ENCODE results near the gene PSMB7. TPM values are rescaled to one million over a fixed set of nuclear protein-coding genes. Genes with fewer than 3 reads are reported as not detected.

PSMB7 gene
- total and polyA plus RNA-seq, 2 of the 13 experiments (the other 11 are each of a cell fraction or from before 2014, with no cell fraction given) = 259 to 291 TPM

GRCh38 chr9:124386201-124386600 lies 29.0 kb downstream of the PSMB7 start (continued):
- no peak for TF ChIP-seq GMEB2 (CRISPR knock-in tag; IDR thresholded peaks at IDR 0.05; ENCODE audit: low read depth)
- TF ChIP-seq EHMT2 (IDR thresholded peaks at IDR 0.05; ENCODE audit: borderline replicate concordance, low read depth, low read length) = no peak
- peak; percentile 87 for TF ChIP-seq PPARG (CRISPR knock-in tag; conservative IDR thresholded peaks at IDR 0.05)
- TF ChIP-seq ZNF121 (CRISPR knock-in tag; IDR thresholded peaks at IDR 0.05) = no peak
- TF ChIP-seq ZNF83 (CRISPR knock-in tag; IDR thresholded peaks at IDR 0.05; ENCODE audit: borderline replicate concordance) = no peak
- TF ChIP-seq PCBP2 (optimal IDR thresholded peaks at IDR 0.05; ENCODE audit: low read depth, low read length, poor library complexity, severe bottlenecking) = no peak
- no peak for TF ChIP-seq NBN (conservative IDR thresholded peaks at IDR 0.05)
- no peak for TF ChIP-seq DNMT1 (CRISPR knock-in tag; IDR thresholded peaks at IDR 0.05)
- no peak for TF ChIP-seq SP1 (IDR thresholded peaks at IDR 0.05)
- no peak; the same call in 1 of the 2 replicates for TF ChIP-seq SP1 (CRISPR knock-in tag; IDR thresholded peaks at IDR 0.05)
- TF ChIP-seq ZNF709 (CRISPR knock-in tag; IDR thresholded peaks at IDR 0.05) = 0 out of 2 replicates have a peak, but pooled peaks have one; percentile 35
- TF ChIP-seq NFAT5 (CRISPR knock-in tag; IDR thresholded peaks at IDR 0.05) = no peak
- peak; percentile 65; the same call in 1 of the 2 replicates for TF ChIP-seq ZNF12 (CRISPR knock-in tag; IDR thresholded peaks at IDR 0.05)
- TF ChIP-seq ZBTB33 (CRISPR knock-in tag; IDR thresholded peaks at IDR 0.05) = peak; percentile 74
- peak; percentile 76 for TF ChIP-seq HOXA3 (CRISPR knock-in tag; IDR thresholded peaks at IDR 0.05)
- peak; percentile 82 for TF ChIP-seq ELF3 (CRISPR knock-in tag; IDR thresholded peaks at IDR 0.05)
- TF ChIP-seq ZNF10 (CRISPR knock-in tag; IDR thresholded peaks at IDR 0.05; ENCODE audit: borderline replicate concordance, low read depth) = no peak
- no peak for TF ChIP-seq ZNF17 (CRISPR knock-in tag; IDR thresholded peaks at IDR 0.05)
- no peak for TF ChIP-seq ZNF496 (CRISPR knock-in tag; IDR thresholded peaks at IDR 0.05; ENCODE audit: insufficient replicate concordance)
- peak; percentile 44; the same call in 1 of the 2 replicates for TF ChIP-seq ZNF556 (CRISPR knock-in tag; IDR thresholded peaks at IDR 0.05; ENCODE audit: borderline replicate concordance)
- peak; percentile 65; the same call in 1 of the 2 replicates for TF ChIP-seq SIX4 (CRISPR knock-in tag; IDR thresholded peaks at IDR 0.05)
- no peak for TF ChIP-seq ZNF33B (CRISPR knock-in tag; IDR thresholded peaks at IDR 0.05)
